SK-N-SH treated with all-trans-retinoic acid at 6 μM for 48 hours (cell line): Measurements from ENCODE around the gene HAPLN1.

ENCODE experiments used
- ATAC-seq: fragments of 200-7000 bp; cut with Tn5 transposase; 3 replicates; pipeline ENCODE4 v1.9.1; 2020; ENCODE audit warnings: mild to moderate bottlenecking, moderate library complexity
- ARNTL ChIP-seq: fragments of 450-650 bp; formaldehyde crosslinking; IDR thresholded peaks from 2 replicates; pipeline ENCODE4 v1.5.0; 2020; ENCODE audit warnings: low read depth, mild to moderate bottlenecking, moderate library complexity, borderline replicate concordance
- BACH2 ChIP-seq: fragments of 250-450 bp; sonication (Bioruptor Pico); IDR thresholded peaks from 2 replicates; pipeline ENCODE4 v1.9.0; 2021; ENCODE audit warnings: mild to moderate bottlenecking, borderline replicate concordance
- CSDC2 ChIP-seq: fragments of 250-450 bp; sonication (Bioruptor Pico); IDR thresholded peaks from 2 replicates; pipeline ENCODE4 v1.5.0; 2020; ENCODE audit warnings: mild to moderate bottlenecking, moderate library complexity
- ESRRG ChIP-seq: fragments of 250-450 bp; sonication (Bioruptor Pico); IDR thresholded peaks from 2 replicates; pipeline ENCODE4 v1.6.1; 2021; ENCODE audit warnings: mild to moderate bottlenecking
- GLIS3 ChIP-seq: fragments of 250-450 bp; sonication (Bioruptor Pico); IDR thresholded peaks from 2 replicates; pipeline ENCODE4 v1.5.0; 2020; ENCODE audit warnings: mild to moderate bottlenecking, moderate library complexity
- ISL1 ChIP-seq: fragments of 250-450 bp; sonication (Bioruptor Pico); IDR thresholded peaks from 2 replicates; pipeline ENCODE4 v2.1.2; 2022; ENCODE audit warnings: mild to moderate bottlenecking, moderate library complexity
- OSR1 ChIP-seq: fragments of 250-450 bp; sonication (Bioruptor Pico); IDR thresholded peaks from 2 replicates; pipeline ENCODE4 v1.8.0; 2022; ENCODE audit warnings: moderate library complexity, mild to moderate bottlenecking, inconsistent platforms
- POU6F1 ChIP-seq: fragments of 250-450 bp; sonication (Bioruptor Pico); IDR thresholded peaks from 2 replicates; pipeline ENCODE4 v1.8.0; 2021; ENCODE audit warnings: low read depth, mild to moderate bottlenecking, moderate library complexity, borderline replicate concordance
- PPARA ChIP-seq: fragments of 250-450 bp; sonication (Bioruptor Pico); IDR thresholded peaks from 2 replicates; pipeline ENCODE4 v1.5.0; 2020; ENCODE audit warnings: mild to moderate bottlenecking, borderline replicate concordance
- RARB ChIP-seq: fragments of 250-450 bp; sonication (Bioruptor Pico); IDR thresholded peaks from 2 replicates; pipeline ENCODE4 v1.8.0; 2021; ENCODE audit warnings: mild to moderate bottlenecking, moderate library complexity
- SNAI2 ChIP-seq: fragments of 250-450 bp; sonication (Bioruptor Pico); IDR thresholded peaks from 2 replicates; pipeline ENCODE4 v1.5.0; 2020; ENCODE audit warnings: mild to moderate bottlenecking, moderate library complexity
- TCF4 ChIP-seq: fragments of 250-450 bp; sonication (Bioruptor Pico); IDR thresholded peaks from 2 replicates; pipeline ENCODE4 v1.8.0; 2021; ENCODE audit warnings: mild to moderate bottlenecking, moderate library complexity, borderline replicate concordance
- TOX ChIP-seq: fragments of 250-450 bp; sonication (Bioruptor Pico); IDR thresholded peaks from 2 replicates; pipeline ENCODE4 v1.8.0; 2021; ENCODE audit warnings: mild to moderate bottlenecking, moderate library complexity, borderline replicate concordance
- TSHZ2 ChIP-seq: fragments of 250-450 bp; sonication (Bioruptor Pico); IDR thresholded peaks from 2 replicates; pipeline ENCODE4 v1.5.0; 2020; ENCODE audit warnings: mild to moderate bottlenecking, moderate library complexity
- ZC3H10 ChIP-seq: fragments of 250-450 bp; sonication (Bioruptor Pico); IDR thresholded peaks from 2 replicates; pipeline ENCODE4 v1.5.1; 2021; ENCODE audit warnings: mild to moderate bottlenecking, moderate library complexity
- ZFP3 ChIP-seq: fragments of 250-450 bp; sonication (Bioruptor Pico); IDR thresholded peaks from 2 replicates; pipeline ENCODE4 v1.5.0; 2020; ENCODE audit warnings: mild to moderate bottlenecking, moderate library complexity
- ZFP30 ChIP-seq: fragments of 450-650 bp; formaldehyde crosslinking; IDR thresholded peaks from 2 replicates; pipeline ENCODE4 v1.5.0; 2022; ENCODE audit warnings: mild to moderate bottlenecking, moderate library complexity
- ZNF565 ChIP-seq: fragments of 450-650 bp; formaldehyde crosslinking; conservative IDR thresholded peaks from 2 replicates; pipeline ENCODE4 v1.5.0; 2020; ENCODE audit warnings: low read depth, mild to moderate bottlenecking, moderate library complexity
- ZNF70 ChIP-seq: fragments of 450-650 bp; formaldehyde crosslinking; IDR thresholded peaks from 2 replicates; pipeline ENCODE4 v1.5.0; 2020; ENCODE audit warnings: mild to moderate bottlenecking, moderate library complexity
- ZNF8 ChIP-seq: fragments of 450-650 bp; formaldehyde crosslinking; IDR thresholded peaks from 2 replicates; pipeline ENCODE4 v1.5.0; 2020; ENCODE audit warnings: mild to moderate bottlenecking, moderate library complexity
- TF ChIP-seq, protein P1 (sequence below): fragments of 250-450 bp; sonication (Bioruptor Pico); IDR thresholded peaks from 2 replicates; pipeline ENCODE4 v1.5.1; 2020; ENCODE audit warnings: low read depth, mild to moderate bottlenecking, moderate library complexity
- TF ChIP-seq, protein P2 (sequence below): fragments of 250-450 bp; sonication (Bioruptor Pico); IDR thresholded peaks from 2 replicates; pipeline ENCODE4 v1.8.0; 2020; ENCODE audit warnings: mild to moderate bottlenecking, moderate library complexity, borderline replicate concordance

Gene HAPLN1

DNA sequence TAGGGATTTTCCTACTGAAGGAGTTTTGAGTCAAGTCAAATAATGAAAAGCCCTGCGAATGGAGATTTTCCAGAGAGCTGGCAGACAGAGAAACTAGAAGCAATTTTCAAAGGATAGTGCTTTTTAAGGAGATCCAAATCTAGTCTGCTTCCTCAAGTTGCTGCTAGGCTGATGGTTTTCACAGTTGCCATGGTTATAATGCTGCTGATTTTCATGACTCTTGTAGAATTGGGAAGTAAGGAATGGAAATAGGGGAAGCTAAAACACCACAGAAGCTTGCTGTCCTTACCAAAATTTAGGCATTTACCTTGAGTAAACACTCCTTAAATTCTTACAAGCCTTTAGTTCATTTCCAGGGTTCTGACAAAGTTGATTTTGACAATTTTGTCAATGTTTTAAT is 30.1 kb upstream of the HAPLN1 start:
- no peak for ATAC-seq

GRCh38 chr5:83745816-83746215 is 25.2 kb upstream of the HAPLN1 start:
- TF ChIP-seq ZNF565 (CRISPR knock-in tag), result no peak
- TF ChIP-seq SNAI2, result no peak
- TF ChIP-seq PPARA (CRISPR knock-in tag), result no peak
- no peak for TF ChIP-seq ZC3H10
- TF ChIP-seq ZFP3, result no peak
- TF ChIP-seq ZFP30 (CRISPR knock-in tag), result no peak
- TF ChIP-seq ESRRG, result no peak
- no peak for TF ChIP-seq TOX (CRISPR knock-in tag)
- TF ChIP-seq TCF4 (CRISPR knock-in tag), result no peak
- TF ChIP-seq CSDC2, result no peak
- no peak for TF ChIP-seq RARB (CRISPR knock-in tag)
- TF ChIP-seq ZNF8, result no peak
- TF ChIP-seq ZNF70 (CRISPR knock-in tag), result no peak
- no peak for TF ChIP-seq OSR1 (CRISPR knock-in tag)
- no peak for TF ChIP-seq BACH2
- TF ChIP-seq POU6F1 (CRISPR knock-in tag), result no peak
- TF ChIP-seq TSHZ2 (CRISPR knock-in tag), result no peak
- TF ChIP-seq, protein P1, sequence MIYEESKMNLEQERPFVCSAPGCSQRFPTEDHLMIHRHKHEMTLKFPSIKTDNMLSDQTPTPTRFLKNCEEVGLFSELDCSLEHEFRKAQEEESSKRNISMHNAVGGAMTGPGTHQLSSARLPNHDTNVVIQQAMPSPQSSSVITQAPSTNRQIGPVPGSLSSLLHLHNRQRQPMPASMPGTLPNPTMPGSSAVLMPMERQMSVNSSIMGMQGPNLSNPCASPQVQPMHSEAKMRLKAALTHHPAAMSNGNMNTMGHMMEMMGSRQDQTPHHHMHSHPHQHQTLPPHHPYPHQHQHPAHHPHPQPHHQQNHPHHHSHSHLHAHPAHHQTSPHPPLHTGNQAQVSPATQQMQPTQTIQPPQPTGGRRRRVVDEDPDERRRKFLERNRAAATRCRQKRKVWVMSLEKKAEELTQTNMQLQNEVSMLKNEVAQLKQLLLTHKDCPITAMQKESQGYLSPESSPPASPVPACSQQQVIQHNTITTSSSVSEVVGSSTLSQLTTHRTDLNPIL (CRISPR knock-in tag), result no peak
- no peak for ATAC-seq

More for the DNA sequence above, 30.1 kb upstream of the HAPLN1 start:
- TF ChIP-seq, protein P1 (CRISPR knock-in tag), result no peak
- TF ChIP-seq TCF4 (CRISPR knock-in tag) (no peak), ZFP30 (CRISPR knock-in tag) (no peak), ZFP3 (no peak), ZC3H10 (no peak), ARNTL (no peak), ISL1 (CRISPR knock-in tag) (no peak), ZNF565 (CRISPR knock-in tag) (no peak), OSR1 (CRISPR knock-in tag) (no peak), ZNF70 (CRISPR knock-in tag) (no peak), RARB (CRISPR knock-in tag) (no peak), GLIS3 (CRISPR knock-in tag) (no peak), CSDC2 (no peak), POU6F1 (CRISPR knock-in tag) (no peak), ZNF8 (no peak), ESRRG (no peak), PPARA (CRISPR knock-in tag) (no peak), SNAI2 (no peak)
- TF ChIP-seq, protein P2, sequence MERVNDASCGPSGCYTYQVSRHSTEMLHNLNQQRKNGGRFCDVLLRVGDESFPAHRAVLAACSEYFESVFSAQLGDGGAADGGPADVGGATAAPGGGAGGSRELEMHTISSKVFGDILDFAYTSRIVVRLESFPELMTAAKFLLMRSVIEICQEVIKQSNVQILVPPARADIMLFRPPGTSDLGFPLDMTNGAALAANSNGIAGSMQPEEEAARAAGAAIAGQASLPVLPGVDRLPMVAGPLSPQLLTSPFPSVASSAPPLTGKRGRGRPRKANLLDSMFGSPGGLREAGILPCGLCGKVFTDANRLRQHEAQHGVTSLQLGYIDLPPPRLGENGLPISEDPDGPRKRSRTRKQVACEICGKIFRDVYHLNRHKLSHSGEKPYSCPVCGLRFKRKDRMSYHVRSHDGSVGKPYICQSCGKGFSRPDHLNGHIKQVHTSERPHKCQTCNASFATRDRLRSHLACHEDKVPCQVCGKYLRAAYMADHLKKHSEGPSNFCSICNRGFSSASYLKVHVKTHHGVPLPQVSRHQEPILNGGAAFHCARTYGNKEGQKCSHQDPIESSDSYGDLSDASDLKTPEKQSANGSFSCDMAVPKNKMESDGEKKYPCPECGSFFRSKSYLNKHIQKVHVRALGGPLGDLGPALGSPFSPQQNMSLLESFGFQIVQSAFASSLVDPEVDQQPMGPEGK, result no peak
- TF ChIP-seq, all 23 proteins: peak for 0
